Ishikawa (cell line): Measurements from ENCODE around the gene NXN.

Source experiments
- CEBPB ChIP-seq: IDR thresholded peaks from 2 replicates; pipeline ENCODE4 v1.6.1; 2012
- CREB1 ChIP-seq: IDR thresholded peaks from 2 replicates; pipeline ENCODE4 v1.6.1; 2012; ENCODE audit warnings: low read depth
- EGR1 ChIP-seq: IDR thresholded peaks from 2 replicates; pipeline ENCODE4 v1.6.1; 2012
- EP300 ChIP-seq: IDR thresholded peaks from 2 replicates; pipeline ENCODE4 v1.6.1; 2012; ENCODE audit warnings: borderline replicate concordance
- RAD21 ChIP-seq: IDR thresholded peaks from 2 replicates; pipeline ENCODE4 v1.6.1; 2012; ENCODE audit warnings: low read depth
- TAF1 ChIP-seq: IDR thresholded peaks from 2 replicates; pipeline ENCODE4 v1.6.1; 2012; ENCODE audit warnings: low read depth, mild to moderate bottlenecking
- TEAD4 ChIP-seq: IDR thresholded peaks from 2 replicates; pipeline ENCODE4 v1.6.1; 2012
- USF1 ChIP-seq: IDR thresholded peaks from 2 replicates; pipeline ENCODE4 v1.6.1; 2012
- YY1 ChIP-seq: IDR thresholded peaks from 2 replicates; pipeline ENCODE4 v1.6.1; 2012; ENCODE audit warnings: low read depth
- ZBTB7A ChIP-seq: IDR thresholded peaks from 2 replicates; pipeline ENCODE4 v1.6.1; 2012; ENCODE audit warnings: low read depth
- TF ChIP-seq, protein P1 (sequence below): IDR thresholded peaks from 2 replicates; pipeline ENCODE4 v1.6.1; 2012

DNA sequence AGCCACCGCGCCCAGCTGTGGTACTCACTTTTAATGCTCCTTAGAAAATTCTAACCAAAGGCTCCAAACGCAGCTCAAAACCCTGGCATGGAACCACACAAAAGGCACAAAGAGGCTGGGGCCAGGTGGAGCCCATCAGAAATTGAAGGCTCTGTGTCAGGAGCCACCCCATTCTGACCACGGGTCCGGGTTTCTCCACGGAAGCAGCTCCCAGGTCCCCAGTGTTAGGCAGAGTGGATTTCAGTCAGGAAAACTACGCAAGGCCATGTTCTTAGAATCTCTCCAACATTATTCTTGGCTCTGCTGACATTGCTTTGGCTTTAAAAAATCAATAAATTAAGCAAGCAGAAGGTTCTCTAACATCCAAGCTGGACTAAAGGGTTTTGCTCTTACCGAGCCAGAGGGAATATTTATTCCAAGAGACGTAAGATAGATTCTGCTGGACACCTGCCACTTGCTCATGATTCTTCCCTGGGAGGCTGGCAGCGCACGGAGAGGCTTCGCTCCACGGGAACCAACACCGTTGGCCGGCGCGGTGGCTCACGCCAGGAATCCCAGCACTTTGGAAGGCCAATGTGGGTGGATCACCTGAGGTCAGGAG, 93.5 kb downstream of the NXN start:
- no peak for TF ChIP-seq YY1
- TF ChIP-seq TAF1: no peak
- TF ChIP-seq EP300: no peak
- TF ChIP-seq TEAD4: no peak
- no peak for TF ChIP-seq USF1
- TF ChIP-seq ZBTB7A: no peak
- TF ChIP-seq, protein P1, sequence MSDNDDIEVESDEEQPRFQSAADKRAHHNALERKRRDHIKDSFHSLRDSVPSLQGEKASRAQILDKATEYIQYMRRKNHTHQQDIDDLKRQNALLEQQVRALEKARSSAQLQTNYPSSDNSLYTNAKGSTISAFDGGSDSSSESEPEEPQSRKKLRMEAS: no peak
- no peak for TF ChIP-seq RAD21
- no peak for TF ChIP-seq EGR1
- no peak for TF ChIP-seq CREB1
- no peak for TF ChIP-seq CEBPB
